ENCODE data around the gene DOCK8.

Gene DOCK8

DNA sequence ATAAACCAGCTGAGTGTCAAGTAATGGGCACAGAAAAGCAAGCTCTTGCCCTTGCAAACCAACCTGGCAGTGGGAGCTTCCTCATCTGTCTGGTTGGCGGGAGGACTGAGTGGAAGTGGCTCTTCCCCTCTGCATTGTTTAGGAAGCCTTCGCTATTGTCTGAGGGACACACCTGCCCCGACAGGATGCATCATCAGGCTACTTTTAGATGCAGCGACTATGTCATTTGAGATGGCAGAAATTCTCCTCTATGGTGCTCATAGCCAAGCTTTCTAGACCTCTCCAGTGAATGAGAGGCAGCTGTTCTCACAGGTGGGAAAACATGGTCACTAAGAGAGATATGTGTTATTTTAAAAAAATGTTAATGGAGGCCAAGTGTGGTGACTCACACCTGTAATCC lies 104.0 kb downstream of the DOCK8 start:
- DNase-seq: no peak

GRCh38 chr9:324971-325370 lies 110.3 kb downstream of the DOCK8 start:
- no peak for DNase-seq

- DNase-seq: no peak
These were observed 112.0 kb downstream of the DOCK8 start for GRCh38 chr9:326667-327066.

GRCh38 chr9:328453-328852 lies 113.8 kb downstream of the DOCK8 start:
- no peak for DNase-seq

DNA sequence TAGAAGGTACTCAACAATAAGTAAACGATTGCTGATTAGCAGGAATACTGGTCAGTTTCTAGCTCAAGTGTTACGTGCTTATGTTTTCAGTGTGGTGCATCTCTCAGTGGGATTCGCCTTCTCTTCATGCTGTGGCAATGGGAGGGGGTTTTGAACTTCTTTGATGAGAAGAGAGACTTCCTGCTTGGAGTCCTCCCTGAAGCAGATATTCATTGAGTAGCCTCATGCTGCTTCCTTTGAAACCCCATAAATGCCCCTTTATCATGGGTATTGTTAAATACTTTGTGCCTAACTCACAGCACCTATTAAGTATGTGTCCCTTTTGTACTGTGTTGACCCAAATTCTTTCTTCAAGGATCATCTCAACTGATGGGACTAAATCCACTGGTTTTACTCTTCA lies 116.5 kb downstream of the DOCK8 start:
- DNase-seq: no peak

DNA sequence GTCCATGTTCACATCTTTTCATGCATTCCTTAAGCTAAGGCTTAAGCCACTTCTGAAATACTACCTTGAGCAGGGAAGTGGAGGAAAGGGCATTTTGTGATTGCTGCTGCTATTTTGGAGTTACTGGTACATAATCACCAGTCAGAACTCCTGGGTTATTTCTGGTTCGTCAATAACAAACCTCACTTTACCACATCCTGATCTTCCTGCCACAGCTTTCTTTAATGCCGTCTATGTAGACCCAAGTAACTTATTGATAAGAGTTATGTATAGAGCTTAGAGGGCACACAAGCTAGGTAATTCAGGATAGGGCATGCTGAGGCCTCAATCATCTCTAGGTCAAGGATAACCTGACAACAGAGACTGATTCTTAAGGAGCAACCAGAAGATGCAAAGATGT lies 120.7 kb downstream of the DOCK8 start:
- DNase-seq: no peak

- no peak for DNase-seq
These were observed 121.4 kb downstream of the DOCK8 start for GRCh38 chr9:336039-336438.

DNA sequence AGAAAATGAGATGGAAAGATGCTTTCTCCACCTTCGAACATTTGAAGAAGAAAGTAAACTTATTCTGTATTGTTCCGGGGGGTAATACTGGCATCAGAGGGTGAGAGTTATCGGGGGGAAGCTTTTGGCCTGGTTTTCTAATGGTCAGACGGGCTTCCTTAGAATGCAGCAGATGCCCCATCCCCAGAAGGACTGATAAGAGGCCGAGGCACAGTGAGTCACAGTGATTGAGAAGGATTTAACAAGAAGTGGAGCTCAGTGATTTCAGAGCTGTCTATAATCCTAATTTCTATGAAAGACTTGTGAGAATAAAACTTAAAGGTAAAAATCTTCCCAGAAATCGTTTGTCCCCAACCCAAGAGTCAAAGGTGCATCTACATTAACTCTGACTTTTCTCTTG lies 123.9 kb downstream of the DOCK8 start:
- no peak for DNase-seq

GRCh38 chr9:341634-342421 lies 127.2 kb downstream of the DOCK8 start:
- no peak for DNase-seq

DNA sequence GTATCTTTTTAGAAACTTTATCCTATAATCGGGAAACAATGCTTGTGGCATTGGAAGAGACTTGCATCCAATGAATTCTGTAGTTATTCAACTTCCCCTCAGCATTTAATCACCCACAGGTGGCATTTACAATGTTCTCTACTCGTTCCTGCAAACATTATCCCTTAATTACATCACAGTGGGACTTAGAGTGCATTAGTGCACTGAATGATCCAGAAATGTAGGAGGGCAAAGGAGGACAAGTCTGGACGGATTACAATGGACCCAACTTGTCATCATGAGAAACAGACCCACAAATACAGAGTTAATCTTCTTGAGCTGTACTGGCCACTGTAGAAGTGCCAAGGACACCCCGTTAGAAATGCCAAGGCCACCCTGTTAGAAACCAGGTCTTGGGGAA lies 129.1 kb downstream of the DOCK8 start:
- no peak for DNase-seq

- DNase-seq: no peak
These were observed 131.5 kb downstream of the DOCK8 start for GRCh38 chr9:346111-346571.

- DNase-seq: peak; percentile 5
These were observed 133.1 kb downstream of the DOCK8 start for GRCh38 chr9:347667-348292.

GRCh38 chr9:350384-350783 lies 135.7 kb downstream of the DOCK8 start:
- DNase-seq: no peak

GRCh38 chr9:351916-352315 lies 137.3 kb downstream of the DOCK8 start:
- DNase-seq: no peak

GRCh38 chr9:353077-353476 lies 138.4 kb downstream of the DOCK8 start:
- no peak for DNase-seq

DNA sequence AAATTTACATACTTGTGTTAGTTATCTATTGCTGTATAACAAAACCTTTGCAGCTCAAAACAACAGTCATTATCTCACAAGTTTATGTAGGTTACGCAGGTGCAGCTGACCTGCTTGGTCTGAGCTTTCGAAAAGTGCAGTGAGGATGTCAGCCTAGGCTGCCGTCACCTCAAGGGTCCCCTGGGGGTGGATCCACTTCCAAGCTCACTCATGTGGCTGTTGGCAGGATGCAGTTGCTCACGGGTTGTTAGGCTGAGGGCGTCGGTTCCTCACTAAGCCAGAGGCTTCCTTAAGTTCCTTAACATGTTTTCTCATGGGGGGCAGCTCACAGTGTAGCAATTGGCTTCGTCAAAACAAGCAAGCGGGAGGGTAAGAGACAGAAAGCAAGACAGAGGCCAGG lies 139.8 kb downstream of the DOCK8 start:
- no peak for DNase-seq

- no peak for DNase-seq
These were observed 142.9 kb downstream of the DOCK8 start for GRCh38 chr9:357560-357959.

DNA sequence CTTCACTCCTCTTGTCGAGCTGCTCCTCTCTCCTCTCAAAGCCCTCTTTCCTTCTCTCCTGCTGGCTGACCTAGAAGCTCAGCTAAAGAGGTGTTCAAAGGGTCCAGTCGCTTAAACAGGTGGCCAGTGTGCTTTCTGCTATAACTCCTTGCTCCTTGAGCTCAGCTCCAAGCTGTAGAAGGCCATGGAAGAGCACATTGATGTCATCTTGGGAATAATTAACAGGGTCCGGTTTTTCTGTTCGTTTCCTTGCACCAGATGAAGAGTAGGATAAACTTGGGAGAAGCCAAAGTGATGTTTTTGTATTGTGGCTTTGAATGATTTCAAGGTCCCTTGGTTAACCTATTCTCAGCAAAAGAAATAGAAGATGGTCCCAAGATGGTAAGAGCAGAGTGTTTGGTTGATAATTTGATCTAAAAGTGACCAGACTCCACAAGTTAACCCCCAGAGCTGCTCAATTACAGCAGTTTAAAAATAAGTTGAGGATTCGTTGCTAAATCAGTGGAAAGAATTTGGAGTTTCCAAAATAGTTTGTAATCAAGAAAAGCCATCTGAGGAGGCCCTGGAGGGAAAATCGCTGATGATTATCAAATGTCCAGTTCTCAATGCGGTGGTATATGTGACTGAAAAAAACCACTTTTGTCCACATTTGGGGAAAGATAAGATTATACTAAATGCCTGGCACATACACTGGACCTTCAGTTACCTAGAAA lies 148.1 kb downstream of the DOCK8 start:
- no peak for DNase-seq

- no peak for DNase-seq
These were observed 148.6 kb downstream of the DOCK8 start for GRCh38 chr9:363274-363612.

- DNase-seq: no peak
These were observed 150.8 kb downstream of the DOCK8 start for GRCh38 chr9:365436-365835.

DNA sequence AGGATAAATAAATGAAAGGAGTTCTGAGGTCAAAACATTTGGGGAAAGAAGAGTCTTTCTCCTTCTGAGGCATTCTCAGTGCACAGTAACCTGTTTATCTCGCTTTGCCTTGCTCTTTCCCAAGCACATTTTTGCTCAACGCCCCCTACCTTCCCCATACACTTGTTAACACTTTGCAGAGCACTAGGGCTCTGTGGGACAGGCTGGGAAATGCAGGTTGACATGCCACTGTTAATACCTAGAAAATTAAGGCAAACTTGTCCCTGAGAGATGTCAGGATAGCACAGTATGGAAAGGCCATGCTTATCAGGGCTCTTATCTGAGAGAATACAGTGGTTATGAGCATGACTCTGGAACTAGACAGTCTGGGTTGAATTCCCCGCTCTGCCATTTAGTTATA lies 152.0 kb downstream of the DOCK8 start:
- DNase-seq: no peak

GRCh38 chr9:370086-370485 lies 155.4 kb downstream of the DOCK8 start:
- no peak for DNase-seq

DNA sequence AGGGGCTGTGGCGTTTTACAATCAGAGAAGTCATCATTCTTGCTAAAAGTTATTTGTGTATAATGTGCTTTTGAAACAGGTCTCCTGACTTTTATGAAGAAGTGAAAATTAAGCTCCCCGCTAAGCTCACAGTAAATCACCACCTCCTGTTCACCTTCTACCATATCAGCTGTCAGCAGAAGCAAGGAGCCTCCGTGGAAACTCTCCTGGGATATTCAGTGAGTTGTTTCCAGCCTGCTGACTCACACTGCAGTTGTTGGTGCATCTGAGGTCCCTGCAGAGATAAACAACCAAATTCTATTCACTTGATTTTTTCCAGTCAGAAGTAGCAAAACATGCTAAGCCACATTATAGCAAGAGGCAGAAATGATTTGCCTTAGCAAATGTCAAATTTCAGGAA lies 156.7 kb downstream of the DOCK8 start:
- no peak for DNase-seq

GRCh38 chr9:372128-372527 lies 157.5 kb downstream of the DOCK8 start:
- DNase-seq: no peak
